ENCODE measurements around the gene DCPS. TPM values are rescaled to one million over a fixed set of nuclear protein-coding genes. Genes with fewer than 3 reads are reported as not detected.
"Not testable (repeated sequence)": the region's sequence is repeated elsewhere in the genome, so short reads cannot be mapped to it uniquely, and the experiment has no call there.

Gene DCPS
- total RNA-seq, 1 experiment from 2014 or later, result 17.6 TPM

- H4K20me1 ChIP-seq (ENCODE audit: insufficient read depth, low read depth, low read length), result peaks cover 9% of the 10 kb centered on the region; the same call in 1 of the 2 replicates
Observed at GRCh38 chr11:126394036-126394435, 90.2 kb downstream of the DCPS start.

DNA sequence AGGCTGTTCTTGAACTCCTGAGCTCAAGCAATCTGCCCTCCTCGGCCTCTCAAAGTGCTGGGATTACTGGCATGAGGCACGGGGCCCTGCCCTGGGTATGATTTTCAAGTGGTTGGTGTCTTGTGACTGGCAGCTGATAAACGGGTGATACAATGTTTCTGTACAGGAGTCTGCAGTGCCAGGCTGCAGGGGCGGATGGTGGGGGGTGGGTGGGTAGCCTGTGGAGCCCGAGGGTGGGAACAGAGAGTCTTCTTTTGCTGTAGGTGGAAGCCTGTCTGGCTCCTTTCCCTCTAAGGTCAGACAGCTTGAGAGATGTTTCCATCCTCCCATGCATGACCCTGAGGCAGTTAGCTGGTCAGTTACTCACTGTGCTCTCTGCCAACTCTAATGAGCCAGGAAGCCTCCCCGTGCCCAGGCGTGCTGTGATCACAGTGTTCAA lies 90.8 kb downstream of the DCPS start:
- H4K20me1 ChIP-seq (ENCODE audit: insufficient read depth, low read depth, low read length); H3K9me2 ChIP-seq (replicated peaks; ENCODE audit: insufficient read depth, low read length); H3K4me2 ChIP-seq (ENCODE audit: low read depth, low read length, poor library complexity, severe bottlenecking); H3K27me3 ChIP-seq (ENCODE audit: low read length); H3K4me3 ChIP-seq (ENCODE audit: low read length); H3K9me3 ChIP-seq (ENCODE audit: low read length); DNase-seq; H3K79me2 ChIP-seq (ENCODE audit: low read length); H3K9ac ChIP-seq (ENCODE audit: low read length); H2AFZ ChIP-seq (ENCODE audit: low read length); H3K36me3 ChIP-seq (ENCODE audit: insufficient read depth, low read length); H3K27ac ChIP-seq (ENCODE audit: low read length): not testable (repeated sequence)
- H3K4me1 ChIP-seq (ENCODE audit: low read length), result peaks cover 22% of the 10 kb centered on the region

More at GRCh38 chr11:126394036-126394435, 90.2 kb downstream of the DCPS start:
- Histone ChIP-seq H3K4me1 (ENCODE audit: low read length) (peaks cover 22% of the 10 kb centered on the region), H3K27ac (ENCODE audit: low read length) (no peak overlapping the region), H3K4me2 (ENCODE audit: low read depth, low read length, poor library complexity, severe bottlenecking) (no peak overlapping the region), H2AFZ (ENCODE audit: low read length) (no peak overlapping the region), H3K36me3 (ENCODE audit: insufficient read depth, low read length) (no peaks in the 10 kb centered on the region), H3K9me2 (replicated peaks; ENCODE audit: insufficient read depth, low read length) (no peaks in the 10 kb centered on the region), H3K4me3 (ENCODE audit: low read length) (no peak overlapping the region), H3K79me2 (ENCODE audit: low read length) (no peaks in the 10 kb centered on the region), H3K9ac (ENCODE audit: low read length) (no peak overlapping the region), H3K27me3 (ENCODE audit: low read length) (no peaks in the 10 kb centered on the region), H3K9me3 (ENCODE audit: low read length) (no peaks in the 10 kb centered on the region)
- DNase-seq, result no peak

Small RNAs within 50 kb of the gene (small RNA-seq; reads per million reads assigned to genes)
- gene AP001318.3, result not detected

Other genes with a start within 250 kb of the DCPS start
- 0.36 and 2.1 TPM in 2 replicates for gene CDON, start 241.2 kb upstream of the DCPS start, total RNA-seq (2014; rRNA removed; shearing (Covaris generic); ENCODE audit: low replicate concordance)
- 13.0 and 15.5 TPM in 2 replicates for gene RPUSD4, start 92.4 kb upstream of the DCPS start, total RNA-seq (2014; rRNA removed; shearing (Covaris generic); ENCODE audit: low replicate concordance)
- 3.4 and 14.8 TPM in 2 replicates for gene FAM118B, start 92.3 kb upstream of the DCPS start, total RNA-seq (2014; rRNA removed; shearing (Covaris generic); ENCODE audit: low replicate concordance)
- gene SRPRA, start 35.2 kb upstream of the DCPS start, total RNA-seq (2014; rRNA removed; shearing (Covaris generic); ENCODE audit: low replicate concordance), result 41.0 and 58.4 TPM in 2 replicates
- gene FOXRED1, start 34.9 kb upstream of the DCPS start, total RNA-seq (2014; rRNA removed; shearing (Covaris generic); ENCODE audit: low replicate concordance), result 13.7 and 18.4 TPM in 2 replicates
- 4.4 and 4.8 TPM in 2 replicates for gene TIRAP, start 21.0 kb upstream of the DCPS start, total RNA-seq (2014; rRNA removed; shearing (Covaris generic); ENCODE audit: low replicate concordance)
- gene ST3GAL4, start 51.6 kb downstream of the DCPS start, total RNA-seq (2014; rRNA removed; shearing (Covaris generic); ENCODE audit: low replicate concordance), result 5.8 and 6.6 TPM in 2 replicates

Measured in Karpas-422 (cell line).